COLO668 (cell line): ENCODE measurements around the gene CD99L2.
"Not testable (repeated sequence)": the region's sequence is repeated elsewhere in the genome, so short reads cannot be mapped to it uniquely, and the experiment has no call there.

Source experiments
- DNase-seq: peaks from one replicate; lab custom pipeline; 2025; ENCODE audit not compliant: unreplicated experiment; lab: John Stamatoyannopoulos, UW

The CD99L2 gene

GRCh38 chrX:150897421-150898320, 797 bp downstream of the CD99L2 start:
- DNase-seq, result peak; percentile 70

- DNase-seq, result no peak
Observed at GRCh38 chrX:150896632-150897031, 1.8 kb downstream of the CD99L2 start.

DNA sequence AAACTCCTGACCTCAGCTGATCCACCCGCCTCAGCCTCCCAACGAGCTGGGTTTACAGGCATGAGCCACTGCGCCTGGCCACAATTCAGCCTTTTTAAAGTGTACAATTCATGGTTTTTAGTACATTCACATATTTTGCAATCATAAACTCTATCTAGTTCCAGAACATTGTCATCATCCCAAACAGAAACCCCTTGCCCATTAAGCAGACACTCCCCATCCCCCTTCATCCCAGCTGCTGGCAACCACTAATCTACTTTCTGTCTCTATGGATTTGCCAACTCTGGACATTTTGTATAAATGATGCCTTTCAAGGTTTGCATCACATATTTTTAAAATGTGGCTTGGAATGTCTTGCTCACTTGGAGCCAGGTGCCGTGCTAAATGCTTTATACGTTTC, 4.5 kb downstream of the CD99L2 start:
- DNase-seq, result no peak

DNA sequence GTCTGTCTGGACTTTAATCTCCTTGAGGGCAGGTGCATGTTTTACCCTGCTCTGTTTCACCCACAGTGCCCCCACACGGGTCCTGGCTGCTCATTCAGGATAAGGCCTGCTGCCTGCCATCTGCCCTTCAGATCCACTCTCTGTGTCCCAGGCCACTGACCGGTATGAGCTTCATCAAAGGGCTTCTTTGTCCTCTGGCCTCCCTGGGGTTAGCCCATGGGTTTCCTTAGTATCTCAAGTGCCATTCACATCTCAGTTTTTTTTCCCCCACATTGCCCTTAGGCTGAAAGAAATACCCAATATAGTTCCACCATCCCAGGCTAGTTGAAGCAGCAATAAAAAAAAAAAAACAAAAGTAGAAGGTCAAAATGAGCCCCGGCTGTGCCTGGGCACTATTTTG, 9.3 kb downstream of the CD99L2 start:
- no peak for DNase-seq

DNA sequence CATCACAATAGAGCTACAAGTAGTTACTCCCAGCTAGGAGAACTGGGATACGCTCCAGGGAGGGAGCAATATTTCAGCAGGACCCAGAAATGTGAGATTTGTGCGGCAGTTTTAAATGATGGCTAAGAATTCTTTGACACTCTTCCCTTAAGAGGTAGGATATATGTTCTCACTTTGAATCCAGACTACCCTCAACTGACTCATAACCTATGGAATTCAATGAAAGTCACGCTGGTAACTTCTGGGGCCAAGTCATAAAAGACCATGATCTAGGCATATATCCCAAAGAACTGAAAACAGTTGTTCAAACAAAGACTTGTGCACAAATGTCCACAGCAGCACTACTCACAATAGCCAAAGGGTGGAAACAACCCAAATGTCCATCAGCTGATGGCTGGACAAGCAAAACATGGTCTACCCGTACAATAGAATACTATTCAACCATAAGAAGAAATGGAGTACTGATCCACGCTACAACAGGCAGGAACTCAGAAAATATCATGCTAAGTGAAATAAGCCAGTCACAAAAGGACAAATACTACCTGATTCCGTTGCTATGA, 10.5 kb downstream of the CD99L2 start:
- DNase-seq, result no peak

DNA sequence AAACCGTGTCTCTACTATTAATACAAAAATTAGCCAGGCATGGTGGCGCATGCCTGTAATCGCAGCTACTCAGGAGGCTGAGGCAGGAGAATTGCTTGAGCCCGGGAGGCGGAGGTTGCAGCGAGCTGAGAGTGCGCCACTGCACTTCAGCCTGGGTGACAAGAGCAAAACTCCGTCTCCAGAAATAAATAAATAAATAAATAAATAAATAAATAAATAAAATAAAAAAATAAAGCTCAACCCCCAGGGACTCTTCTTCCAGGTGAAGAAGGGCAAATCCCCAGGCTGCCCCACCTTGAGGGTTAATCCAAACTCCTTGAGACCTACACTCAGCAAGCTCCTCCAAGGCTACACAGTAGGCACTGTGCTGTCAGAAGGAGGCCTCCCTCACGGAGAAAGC, 11.2 kb downstream of the CD99L2 start:
- not testable (repeated sequence) for DNase-seq

DNA sequence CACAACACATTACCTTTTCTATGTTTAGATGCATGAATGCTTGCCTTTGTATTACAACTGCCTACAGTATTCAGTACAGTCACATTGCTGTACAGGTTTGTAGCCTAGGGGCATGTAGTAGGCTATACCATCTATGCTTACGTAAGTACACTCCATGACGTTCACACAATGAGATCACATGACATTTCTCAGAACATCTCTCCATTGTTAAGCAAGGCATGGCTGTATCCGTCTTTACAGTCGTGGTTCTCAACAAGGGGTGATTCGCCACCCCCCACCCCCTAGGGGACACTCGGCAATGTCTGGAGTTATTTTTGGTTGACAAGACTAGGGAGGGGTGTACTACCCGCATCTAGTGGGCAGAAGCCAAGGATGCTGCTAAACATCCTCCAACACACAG, 12.1 kb downstream of the CD99L2 start:
- no peak for DNase-seq

GRCh38 chrX:150880808-150881165, 17.7 kb downstream of the CD99L2 start:
- no peak for DNase-seq

DNA sequence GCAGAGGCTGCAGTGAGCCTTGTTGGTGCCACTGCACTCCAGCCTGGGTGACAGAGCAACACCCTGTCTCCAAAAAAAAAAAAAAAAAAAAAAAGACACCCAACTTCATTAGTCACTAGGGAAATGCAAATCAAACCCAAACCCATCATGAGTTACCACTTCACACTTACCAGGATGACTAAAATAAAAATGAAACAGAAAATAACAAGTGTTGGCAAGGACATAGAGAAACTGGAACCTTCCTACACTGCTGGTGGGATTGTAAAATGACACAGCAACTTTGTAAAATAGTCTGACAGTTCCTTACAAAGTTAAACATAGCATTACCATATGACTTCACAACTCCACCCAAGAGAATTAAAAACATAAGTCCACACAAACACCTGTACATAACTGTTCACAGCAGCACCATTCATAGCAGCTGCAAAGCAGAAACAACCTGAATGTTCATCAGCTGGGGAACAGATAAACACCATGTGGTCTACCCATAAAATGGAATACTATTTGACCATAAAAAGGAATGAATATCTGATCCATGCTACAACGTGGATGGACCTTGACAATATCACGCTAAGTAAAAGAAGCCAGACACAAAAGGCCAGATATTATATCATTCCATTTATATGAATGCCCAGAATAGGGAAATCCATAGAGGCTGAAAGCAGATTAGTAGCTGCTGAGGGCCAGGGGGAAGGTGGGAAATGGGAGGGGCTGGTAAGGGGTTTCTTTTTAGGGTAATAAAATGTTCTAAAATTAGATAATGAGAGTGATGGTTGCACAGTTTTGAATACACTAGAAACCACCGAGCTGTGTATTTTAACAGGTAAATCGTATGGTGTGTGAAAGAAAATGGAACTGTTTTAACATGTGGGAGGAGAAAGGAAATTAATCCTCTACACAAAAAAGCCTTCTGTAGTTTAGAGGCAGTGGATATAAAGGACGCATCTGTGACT, 18.3 kb downstream of the CD99L2 start:
- no peak for DNase-seq

- not testable (repeated sequence) for DNase-seq
Observed at GRCh38 chrX:150875621-150876020, 22.8 kb downstream of the CD99L2 start.

DNA sequence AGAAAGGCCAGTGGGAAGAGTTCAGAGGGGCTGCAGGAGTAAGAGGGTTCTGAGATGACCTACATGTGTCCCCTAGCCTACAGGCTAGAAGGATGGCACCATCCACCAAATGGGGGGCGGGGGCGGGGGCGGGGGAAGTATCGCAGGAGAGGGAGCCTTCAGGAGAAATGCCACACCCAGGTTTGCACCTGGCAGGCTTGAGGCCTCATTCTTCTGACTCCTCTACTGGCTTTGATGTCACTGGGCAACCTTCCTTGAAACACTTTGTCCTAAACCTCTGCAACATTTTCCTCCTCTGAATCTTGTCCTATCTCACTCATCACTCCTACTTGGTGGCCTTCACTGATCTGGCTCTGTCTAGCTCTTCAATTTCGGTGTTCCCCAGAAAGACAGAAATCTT, 24.0 kb downstream of the CD99L2 start:
- no peak for DNase-seq

DNA sequence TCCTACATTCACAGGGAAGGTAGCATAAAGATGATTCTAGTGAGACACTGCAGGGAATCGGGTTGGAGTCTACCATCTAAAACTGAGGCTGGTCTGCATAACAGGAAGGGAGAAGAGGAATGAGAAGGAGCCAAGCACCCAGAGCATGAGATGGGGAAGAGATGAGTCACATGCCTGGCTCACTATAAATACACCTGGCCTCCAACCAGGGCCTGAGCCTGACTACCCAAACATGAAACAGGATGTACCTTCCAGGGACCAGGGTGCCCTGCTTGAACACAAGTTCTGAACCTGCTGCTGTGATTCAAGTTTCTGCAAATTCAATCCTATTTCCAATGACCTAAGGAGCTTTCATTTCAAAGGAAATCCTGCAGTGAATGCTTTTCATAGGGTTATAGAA, 24.9 kb downstream of the CD99L2 start:
- peak; percentile 56 for DNase-seq

- DNase-seq, result peak; percentile 62
Observed at GRCh38 chrX:150872773-150873336, 25.6 kb downstream of the CD99L2 start.

- DNase-seq, result no peak
Observed at GRCh38 chrX:150871341-150871811, 27.1 kb downstream of the CD99L2 start.

DNA sequence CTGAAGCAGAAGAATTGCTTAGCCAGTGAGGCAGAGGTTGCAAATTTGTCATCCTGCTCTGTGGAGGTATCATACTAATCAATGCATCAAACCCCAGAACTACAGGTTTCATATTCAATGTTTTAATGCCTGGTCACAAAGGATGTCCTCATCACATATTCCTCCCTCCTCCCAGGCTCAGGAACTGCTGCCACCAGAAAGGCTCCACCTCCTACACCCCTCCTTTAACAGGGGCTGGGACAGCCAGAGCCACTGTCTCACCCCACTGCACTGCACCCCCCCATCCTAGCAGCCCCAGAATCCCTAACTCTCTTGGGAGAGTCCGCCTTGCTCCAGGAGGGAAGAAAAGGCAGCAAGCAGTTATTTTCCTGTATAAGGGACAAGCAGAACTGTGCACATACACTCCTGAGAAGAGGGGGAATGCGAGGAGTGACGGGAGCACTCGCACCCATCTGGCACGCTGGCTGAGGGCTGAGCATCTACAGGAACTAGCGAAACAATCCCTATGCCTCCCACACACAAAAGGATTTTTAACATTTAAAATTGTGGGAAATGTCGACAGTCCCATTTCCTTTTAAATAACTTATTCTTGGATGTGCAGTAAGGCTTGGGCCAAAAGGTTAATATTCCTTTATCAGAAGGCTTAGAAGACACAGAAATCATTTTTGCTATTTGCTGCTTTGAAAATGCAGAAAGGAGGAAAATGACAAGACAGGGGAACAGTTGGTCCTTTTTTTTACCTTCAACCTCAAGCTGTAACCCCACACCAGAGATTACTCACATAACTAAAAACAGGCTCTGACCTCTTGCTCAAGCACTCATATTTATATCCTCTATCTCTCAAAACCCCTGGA, 27.8 kb downstream of the CD99L2 start:
- no peak for DNase-seq

DNA sequence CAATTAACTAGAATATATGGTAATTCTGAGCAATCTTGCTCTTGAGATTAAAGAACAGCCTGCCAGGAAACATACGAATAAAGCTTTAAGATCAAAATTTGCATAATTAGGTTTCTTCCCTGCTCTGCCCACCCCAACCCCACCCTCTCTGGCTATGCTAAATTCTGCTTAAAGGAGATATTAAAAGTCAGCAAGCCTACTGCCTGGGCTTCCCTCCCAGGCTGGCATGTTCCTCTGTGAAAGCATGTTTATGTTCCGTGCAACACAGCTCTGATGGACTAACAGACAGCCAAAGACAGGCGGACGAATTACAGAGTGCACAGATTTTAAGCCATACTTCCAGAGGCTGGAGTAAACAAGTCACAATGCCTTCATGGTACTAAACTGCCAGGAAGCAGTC, 28.4 kb downstream of the CD99L2 start:
- DNase-seq, result no peak

- DNase-seq, result no peak
Observed at GRCh38 chrX:150869450-150869849, 29.0 kb downstream of the CD99L2 start.

DNA sequence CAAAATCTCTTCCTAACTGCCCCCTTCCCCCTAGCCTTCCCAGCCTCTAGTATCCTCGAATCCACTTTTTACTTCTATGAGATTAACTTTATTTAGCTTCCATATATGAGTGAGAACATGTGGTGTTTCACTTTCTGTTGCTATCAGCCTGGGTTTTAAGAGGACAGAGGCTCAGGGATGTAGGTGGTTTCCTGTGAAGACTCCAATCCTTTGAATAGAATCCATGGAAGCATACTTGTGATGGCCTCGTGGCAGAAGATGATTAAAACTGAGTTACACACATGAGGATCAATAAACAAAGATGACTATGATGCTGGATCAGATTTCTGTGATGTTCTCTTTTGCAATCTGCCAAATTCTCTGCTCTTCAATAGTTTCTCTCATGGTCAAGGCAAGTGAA, 29.8 kb downstream of the CD99L2 start:
- no peak for DNase-seq

DNA sequence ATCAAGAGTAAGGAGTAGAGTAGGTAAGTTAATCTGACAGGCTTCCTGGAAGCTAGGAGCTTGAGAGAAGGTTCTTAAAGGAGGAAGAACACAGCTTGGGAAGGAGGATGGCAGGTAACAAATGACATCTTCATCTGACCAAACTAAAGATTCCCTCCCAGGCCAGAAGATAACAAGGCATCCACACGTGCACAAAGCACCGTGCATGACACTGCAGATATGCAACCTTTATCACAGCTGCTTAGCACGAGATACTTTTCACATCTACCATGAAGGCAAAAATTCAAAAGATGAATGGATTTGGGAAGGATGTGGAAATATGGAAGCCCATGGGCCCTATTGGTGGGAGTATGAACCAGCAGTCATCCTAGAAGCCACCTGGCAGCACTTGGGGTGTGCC, 34.3 kb downstream of the CD99L2 start:
- DNase-seq, result no peak

DNA sequence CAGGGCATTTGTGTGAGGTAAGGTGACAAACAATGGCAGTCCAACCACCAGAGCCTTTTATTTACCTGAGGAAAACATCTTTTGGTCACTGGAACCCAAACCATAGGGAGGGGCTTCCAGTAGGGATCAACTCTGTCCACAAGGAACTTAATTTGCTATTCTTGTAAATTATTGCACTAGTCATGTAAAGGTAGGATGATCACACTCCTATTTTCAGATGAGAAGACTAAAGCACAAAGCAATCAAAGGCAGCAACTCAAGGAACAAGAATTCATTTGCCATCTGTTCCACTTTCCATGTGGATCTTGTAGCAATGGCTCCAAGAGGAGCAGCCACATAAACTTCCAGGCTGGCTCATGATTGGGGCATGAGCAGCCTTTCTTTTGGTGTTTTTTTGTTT, 35.3 kb downstream of the CD99L2 start:
- no peak for DNase-seq
